PC-9 (cell line): ENCODE measurements around the gene CLECL1.

Experiments used
- CTCF ChIP-seq: fragments of 200-600 bp; sonication (generic); conservative IDR thresholded peaks from 2 replicates; pipeline ENCODE4 v1.6.1; 2017; ENCODE audit warnings: mixed run types, antibody characterized with exemption, mild to moderate bottlenecking, moderate library complexity
- EZH2 ChIP-seq: fragments of 200-600 bp; sonication (generic); IDR thresholded peaks from 2 replicates; pipeline ENCODE4 v1.8.0; 2017; ENCODE audit warnings: antibody characterized with exemption, low read depth

GRCh38 chr12:9761419-9761781 is 28.5 kb upstream of the CLECL1 start:
- no peak for TF ChIP-seq EZH2
- no peak for TF ChIP-seq CTCF
